GM19023 (cell line): ENCODE results near the gene FARSB.
"Not testable (repeated sequence)": the region's sequence is repeated elsewhere in the genome, so short reads cannot be mapped to it uniquely, and the experiment has no call there.

ENCODE experiments used
- ATAC-seq: cut with Tn5 transposase; IDR thresholded peaks from one replicate; pipeline ENCODE4 v1.9.1; 2021; ENCODE audit warnings: mild to moderate bottlenecking, moderate library complexity; ENCODE audit not compliant: unreplicated experiment

Gene FARSB

DNA sequence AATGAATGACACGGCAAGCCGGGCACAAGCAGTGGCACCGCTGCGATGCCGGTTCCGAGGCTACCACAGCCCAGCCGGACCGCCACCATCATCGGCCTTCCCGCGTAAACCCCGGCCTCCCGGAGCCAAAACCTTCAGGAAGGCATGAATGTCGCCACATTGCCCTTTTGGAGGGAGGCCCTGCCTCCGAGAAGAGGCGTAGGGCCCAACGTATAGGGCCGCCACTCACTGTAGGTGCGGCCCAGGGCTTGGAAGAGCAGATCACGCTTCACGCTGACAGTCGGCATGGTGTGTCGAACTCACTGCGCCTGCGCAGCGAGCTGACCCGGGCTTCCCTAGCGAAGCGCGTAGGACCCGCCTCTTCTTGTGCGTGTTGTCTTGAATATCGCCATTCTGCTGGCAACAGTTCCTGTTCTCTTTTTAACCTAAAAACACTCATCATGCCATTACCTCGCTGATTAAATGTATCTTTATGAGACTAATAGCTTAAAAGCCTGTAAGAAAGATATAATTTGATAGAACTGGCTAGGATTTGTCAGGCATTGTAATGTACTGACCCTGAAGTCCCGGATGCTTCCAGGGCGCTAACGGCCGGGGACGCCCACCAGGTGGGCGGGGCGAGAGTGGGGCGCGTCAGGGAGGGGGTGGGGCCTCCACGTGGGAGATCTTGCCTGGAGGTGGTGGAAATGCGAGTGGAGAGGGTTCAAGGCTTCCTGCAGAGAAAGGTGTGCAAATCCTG, at the start of gene FARSB:
TSS of gene FARSB (minus strand) at position 306 of the 739 bp plus-strand sequence. CDS start at position 287, 19 bp downstream.
- peak; percentile 91 for ATAC-seq

DNA sequence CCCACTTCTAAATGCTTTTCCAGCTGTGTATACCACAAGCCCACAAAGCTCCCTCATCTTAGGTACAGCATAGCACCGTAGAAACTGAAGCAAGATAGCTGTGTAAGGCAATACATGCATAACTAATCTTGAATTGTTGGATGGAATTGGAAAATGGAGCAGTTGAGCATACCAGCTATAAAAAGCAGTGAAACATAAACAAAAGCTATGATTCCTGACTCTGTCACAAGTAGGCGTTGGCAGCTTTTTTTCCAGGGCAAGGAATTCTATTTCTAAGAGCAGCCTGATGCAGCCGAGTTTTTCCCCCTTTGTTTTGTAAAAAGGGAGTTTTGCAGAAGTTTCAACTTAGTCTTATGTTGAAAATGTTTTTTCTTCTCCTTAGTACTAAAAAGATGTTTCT, 48.0 kb upstream of the FARSB start:
- no peak for ATAC-seq

DNA sequence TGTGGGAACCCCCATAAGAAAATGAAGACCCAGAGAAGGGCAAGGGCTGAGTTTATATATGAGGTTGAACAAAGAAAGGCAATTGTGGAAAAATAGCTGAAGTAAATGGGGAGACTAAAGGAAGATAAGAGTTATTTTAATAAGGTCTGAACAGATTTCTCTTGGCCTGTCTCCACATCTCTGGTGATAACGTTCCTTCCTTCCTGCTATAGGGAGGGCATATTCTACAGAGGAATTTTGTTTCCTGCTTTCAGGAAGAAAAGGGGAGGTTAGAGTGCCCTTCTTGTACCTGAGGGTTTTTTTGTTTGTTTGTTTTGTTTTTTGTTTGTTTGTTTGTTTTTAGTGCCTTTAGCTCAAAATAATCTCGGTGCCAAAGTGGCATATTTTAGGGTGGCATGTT, 47.2 kb upstream of the FARSB start:
- no peak for ATAC-seq

DNA sequence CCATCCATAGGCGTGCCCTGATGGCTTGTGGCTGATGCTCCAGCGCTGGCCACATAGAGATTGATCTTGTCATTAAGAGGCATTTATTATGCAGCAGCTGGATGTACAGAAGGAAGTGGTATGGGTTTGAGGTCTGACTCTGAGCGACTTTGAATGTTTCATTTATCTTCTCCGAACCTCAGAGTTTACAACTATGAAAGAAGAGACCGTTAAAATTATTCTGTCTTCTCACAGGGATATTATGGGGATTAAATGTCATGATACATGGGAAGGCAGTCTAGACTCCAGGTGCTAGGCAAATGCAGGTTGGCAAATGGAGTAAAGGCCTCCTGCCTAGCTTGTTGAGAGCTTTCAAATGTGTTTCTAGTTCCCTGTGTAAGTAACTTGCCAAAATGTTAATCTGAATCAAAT, 45.8 kb upstream of the FARSB start:
- no peak for ATAC-seq

DNA sequence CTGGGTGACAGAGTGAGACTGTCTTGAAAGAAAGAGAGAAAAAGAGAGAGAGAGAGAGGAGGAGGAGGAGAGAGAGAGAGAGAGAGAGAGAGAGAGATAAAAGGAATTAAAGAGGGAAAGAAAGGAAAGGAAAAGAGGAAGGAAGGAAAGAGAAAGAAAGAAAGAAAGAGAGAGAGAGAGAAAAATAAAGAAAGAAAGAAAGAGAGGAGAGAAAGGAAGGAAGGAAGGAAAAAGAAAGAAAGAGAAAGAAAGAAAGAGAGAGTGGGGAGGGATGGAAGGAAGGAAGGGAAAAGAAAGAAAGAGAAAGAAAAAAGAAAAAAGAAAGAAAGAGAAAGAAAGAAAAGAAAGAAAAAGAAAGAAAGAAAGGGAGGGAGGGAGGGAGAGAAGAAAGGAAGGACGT, 45.3 kb upstream of the FARSB start:
- ATAC-seq: no peak

DNA sequence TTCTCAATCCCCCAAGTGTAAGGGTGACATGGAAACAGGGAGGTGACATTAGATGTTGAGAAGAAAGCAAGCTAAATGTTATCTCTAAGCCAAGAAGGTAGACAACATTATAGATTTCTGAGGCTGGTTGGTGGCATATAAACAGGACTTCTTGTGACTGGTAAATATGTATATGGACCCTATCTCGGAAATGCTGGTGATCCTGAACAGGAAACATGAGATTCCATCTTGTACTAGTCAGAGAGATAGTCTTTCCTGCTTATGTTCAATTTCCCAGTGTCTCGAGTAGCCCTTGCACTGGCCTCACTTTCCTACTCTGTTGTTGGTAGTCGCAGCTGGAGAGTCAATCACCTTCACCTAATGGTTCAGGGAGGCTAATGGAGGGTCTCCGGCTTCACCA, 42.4 kb upstream of the FARSB start:
- no peak for ATAC-seq

DNA sequence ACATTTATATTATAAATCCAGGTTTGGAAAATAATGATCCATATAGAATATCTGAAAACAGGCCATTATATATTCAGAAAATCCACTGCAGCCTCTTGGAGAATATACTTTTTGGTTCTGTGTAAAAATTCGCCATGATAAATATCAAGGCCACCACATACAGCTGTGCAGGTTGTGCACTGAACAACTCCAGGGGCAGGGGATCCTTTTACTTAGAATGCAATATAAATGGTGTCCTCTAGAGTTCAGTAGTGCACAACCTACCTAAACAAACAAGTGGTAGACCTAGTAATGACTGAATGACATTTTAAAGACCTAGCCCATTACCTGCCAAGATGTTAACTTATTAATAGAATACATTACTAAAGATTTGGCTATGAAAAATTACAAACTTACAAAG, 37.9 kb upstream of the FARSB start:
- no peak for ATAC-seq

DNA sequence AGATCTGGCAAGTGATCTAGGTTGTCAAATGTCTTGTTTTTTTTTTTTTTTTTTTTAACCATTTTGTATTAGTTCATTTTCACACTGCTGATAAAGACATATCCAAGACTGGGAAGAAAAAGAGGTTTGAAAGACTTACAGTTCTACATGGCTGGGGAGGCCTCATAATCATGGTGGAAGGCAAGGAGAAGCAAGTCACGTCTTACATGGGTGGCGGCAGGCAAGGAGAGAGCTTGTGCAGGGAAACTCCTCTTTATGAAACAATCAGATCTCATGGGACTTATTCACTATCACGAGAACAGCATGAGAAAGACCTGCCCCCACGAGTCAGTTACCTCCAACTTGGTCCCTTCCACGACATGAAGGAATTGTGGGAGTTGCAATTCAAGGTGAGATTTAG, 37.5 kb upstream of the FARSB start:
- not testable (repeated sequence) for ATAC-seq

DNA sequence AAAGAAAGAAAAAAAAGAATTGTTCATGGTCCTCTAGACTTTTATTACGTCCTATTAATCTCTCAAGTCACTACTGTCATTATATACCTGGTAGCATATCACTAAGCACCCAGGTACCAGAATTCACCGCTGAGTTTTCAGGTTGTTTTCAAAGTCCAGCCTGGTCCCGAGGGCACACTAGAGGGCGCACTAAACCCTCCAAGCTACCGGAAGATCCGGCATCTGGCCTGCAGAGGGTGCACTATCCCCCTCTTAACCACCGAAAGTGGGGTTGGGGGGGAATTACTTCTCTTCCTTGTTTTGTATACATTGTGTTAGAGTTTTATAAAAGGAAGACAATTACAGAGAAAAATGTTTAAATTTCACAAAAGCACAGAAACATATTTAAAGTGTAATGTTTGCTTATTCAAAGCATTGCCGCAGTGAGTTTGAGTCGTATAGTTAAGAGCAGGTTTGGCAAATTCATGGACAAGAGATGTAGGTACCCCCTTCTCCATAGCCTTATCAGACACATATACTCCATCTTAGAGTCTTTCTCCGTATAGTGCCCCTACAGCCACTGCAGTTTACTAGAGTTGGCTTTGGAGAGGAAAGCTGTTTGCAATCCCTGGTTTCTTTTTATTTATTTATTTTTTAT, 34.8 kb upstream of the FARSB start:
- peak; percentile 98 for ATAC-seq

DNA sequence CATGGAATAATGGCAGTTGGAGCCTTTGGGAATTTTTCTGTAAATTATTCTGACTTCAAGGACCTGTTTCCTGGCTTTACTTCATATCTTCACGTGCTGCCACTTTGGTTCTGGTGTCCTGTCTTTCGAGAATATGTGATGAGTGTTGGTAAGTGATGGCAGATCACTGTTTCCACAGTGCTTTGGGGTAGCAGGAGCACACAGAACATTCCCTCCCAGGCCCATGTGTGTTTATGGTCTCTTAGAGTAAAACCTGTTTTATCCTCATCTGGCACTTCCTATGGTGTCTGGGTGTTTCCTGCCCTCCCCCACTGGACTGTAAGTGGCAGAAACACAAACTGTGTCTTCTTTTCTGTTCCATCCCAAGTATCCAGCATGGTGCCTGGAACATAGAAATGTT, 33.4 kb upstream of the FARSB start:
- no peak for ATAC-seq

DNA sequence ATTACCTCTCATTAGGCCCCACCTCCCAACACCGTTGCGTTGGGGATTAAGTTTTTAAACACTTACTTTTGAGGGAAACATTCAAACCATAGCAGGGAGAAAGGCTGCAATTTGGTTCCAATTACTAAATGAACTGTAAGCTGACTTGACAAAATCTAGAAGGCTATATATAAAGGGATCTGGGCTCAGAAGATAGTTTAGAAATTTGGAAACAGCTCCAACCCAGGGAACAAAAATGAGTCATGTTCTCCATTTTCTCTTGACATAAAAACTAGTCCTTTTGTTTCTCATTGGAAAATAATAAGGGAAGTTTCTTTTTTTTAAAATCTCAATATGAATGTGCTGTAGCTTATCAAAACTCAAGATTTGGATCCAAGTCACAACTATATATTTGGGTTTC, 33.0 kb upstream of the FARSB start:
- ATAC-seq: no peak

DNA sequence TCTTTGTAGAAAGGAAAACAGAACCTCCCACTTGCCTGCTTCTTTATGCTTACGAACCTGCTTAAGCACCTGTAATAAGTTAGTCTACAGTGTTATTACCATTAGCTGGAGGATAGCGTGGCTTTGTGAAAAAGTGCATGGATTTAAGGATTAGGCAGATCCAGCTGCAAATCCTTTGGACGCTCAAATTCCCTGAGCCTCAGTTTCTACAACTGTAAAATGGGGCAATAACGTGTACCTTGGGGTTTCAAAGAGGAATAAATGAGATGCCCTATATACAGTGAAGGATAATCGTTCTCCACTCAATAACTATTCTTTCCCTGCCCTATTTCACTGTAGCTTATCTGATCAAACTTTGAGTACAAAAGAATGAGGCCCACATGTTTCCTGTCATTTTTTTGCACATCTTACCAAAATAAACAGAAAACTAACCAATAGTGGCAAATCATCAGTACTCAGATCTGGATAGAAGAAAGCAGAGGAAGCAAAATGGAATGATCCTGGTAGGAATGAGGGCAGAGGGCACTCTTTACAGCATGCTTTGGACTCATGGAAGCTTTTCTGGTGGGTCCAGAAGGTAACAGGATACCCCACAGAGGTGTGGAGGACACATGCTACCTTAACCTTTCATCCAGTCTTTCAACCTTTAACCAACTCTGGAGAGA, 30.3 kb upstream of the FARSB start:
- no peak for ATAC-seq

DNA sequence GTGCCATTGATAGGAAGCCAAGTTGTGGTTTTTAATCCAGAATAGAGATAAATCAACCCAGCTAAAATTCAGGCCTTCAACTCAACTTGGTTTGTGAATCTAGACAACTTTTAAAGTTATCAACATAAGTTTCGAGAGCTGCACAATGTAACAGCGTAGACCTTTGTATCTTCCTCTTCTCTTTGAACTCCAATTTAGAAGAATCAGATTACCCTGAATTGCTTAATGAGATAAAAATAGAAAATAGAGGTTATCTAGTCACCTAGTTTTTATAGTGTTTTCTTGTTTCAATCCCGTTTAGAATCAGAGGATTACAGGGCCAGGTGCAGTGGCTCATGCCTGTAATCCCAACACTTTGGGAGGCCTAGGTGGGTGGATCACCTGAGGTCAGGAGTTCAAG, 27.9 kb upstream of the FARSB start:
- ATAC-seq: no peak

DNA sequence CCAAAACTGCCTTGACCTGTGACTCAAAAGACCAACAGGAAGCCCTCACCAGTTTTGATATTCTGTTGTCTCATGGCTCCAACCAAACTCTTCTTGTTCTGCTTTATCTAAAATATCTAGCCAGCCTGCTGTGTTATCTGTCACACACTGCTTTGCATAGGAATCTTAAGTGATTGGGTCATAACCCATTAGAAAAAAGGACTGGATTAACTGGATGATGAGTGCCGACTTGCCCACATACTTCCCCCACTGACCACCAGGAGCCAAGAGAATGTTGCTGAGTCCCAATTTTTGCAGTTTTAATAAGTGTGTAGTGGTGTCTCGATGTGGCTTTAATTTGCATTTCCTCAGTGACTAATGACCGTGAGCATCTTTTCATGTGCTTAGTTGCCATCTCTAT, 22.1 kb upstream of the FARSB start:
- ATAC-seq: no peak

DNA sequence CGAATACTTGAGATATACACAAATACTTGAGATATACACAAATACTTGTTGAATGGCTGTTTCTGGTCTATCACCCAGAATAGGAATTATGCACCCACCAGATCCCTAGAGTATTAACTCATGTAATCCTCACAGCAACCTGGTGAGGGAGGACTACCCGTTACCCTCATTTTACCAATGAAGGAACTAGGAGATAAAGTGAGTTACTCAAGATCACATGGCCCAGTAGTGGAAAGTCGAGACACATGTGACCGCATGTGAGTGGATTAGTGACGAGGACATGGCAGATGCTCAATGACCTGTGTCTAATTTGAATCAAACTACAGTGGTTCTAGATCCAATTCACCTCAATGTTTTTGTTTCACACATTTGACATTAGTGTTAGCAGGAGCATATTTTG, 18.0 kb upstream of the FARSB start:
- no peak for ATAC-seq

DNA sequence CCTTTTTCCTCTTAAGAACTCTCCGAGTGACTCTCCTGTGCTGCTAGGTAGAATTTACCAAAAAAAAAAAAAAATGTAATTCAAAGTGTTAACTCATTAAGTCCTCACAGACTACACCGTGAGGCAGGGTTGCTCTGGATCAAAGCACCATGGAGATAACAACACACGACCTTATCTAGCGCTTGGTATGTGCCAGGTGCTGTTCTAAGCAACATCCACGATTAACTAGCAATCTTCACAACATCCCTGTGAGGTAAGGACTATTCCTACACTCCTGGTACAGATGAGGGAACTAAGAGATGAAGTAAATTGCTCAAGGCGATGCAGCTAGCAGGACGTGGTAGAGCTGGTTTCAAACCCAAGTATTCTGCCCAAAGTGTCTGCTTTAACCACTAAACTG, 17.4 kb upstream of the FARSB start:
- no peak for ATAC-seq

DNA sequence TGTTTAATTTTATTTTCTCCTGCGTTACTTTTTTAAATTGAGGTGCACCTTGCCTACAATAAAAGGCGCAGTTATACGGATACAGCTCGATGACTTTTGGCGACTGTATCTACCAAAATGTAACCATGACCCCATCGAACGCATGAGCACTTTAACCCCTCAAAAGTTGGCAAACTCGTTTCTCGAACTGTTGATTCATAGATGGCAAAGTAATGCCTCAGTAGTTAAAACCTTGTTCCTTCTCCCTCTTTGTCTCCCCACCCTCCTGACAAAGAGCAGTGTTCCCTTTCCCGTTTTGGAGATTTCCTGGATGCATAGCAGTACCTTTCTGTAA, 16.1 kb upstream of the FARSB start:
- ATAC-seq: no peak

DNA sequence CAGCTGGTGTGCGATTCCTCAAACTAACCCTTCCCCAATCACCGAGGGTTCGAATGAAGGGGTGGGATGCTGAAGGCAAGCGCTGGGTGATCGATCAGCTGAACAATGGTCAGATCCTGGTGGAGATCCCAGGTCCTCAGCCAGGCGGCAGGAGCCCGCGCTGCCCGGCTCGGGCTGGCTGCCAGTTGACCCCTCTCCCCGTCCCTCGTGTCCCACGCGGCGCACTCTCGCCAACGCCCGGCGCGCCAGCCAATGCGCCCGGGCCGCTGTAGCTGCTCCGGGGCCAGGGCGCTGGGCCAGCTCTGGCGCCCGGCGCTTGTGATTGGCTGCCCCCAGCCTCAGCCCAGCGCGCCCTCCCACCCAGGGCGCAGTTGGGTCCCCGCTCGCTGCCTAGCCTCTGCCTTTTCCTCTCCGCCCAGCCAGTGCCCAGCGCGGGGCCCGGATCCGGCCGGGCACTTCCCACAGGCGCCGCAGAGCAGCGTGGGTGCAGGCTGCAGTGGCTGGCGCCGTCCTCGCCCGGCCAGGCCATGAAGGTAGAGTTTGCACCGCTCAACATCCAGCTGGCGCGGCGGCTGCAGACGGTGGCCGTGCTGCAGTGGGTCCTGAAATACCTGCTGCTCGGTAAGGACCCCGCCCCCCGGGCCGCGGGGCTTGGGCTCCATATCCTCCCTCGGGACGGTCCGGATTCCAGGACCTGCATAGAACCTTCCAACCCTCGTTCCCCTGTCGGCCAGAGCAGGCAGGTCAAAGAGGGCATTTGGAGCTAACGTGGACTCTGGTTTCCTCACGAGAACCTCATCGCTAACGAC, 15.6 kb upstream of the FARSB start, which contains the start of gene MOGAT1:
TSS of gene MOGAT1 (plus strand) at position 400 of the 809 bp plus-strand sequence. CDS start at position 528, 128 bp downstream.
- peak; percentile 54 for ATAC-seq

DNA sequence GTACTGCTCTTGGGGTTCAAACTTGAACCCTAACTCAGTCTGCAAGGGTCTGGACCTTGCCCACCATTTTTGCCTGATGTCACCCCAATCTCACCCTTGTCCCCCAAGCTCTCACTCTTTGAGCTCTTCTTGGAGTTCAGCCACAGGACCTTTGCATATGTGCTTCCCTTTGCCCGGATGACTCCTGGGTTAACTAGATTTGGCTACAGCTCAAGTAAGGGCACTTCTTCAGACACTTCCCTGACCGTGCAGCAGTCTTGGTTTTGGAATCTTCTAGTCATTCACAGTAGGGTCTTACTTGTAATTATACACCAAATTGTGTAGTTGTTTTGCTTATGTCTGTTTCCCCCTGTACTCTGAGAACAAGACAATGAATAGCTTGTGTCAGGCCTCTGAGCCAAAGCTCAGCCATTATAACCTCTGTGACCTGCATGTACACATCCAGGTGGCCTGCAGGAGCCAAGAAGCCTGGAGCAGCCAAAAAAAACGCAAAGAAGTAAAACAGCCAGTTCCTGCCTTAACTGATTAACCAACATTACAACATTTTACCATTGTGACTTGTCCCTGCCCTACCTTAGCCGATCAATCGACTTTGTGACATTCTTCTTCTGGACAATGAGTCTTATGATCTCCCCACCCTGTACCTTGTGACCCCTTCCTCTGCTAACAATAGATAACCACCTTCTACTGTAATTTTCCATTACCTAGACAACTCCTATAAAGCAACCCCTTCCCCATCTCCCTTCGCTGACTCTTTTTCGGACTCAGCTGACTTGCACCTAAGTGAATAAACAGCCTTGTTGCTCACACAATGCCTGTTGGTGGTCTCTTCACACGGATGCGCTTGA, 14.5 kb upstream of the FARSB start:
- no peak for ATAC-seq

DNA sequence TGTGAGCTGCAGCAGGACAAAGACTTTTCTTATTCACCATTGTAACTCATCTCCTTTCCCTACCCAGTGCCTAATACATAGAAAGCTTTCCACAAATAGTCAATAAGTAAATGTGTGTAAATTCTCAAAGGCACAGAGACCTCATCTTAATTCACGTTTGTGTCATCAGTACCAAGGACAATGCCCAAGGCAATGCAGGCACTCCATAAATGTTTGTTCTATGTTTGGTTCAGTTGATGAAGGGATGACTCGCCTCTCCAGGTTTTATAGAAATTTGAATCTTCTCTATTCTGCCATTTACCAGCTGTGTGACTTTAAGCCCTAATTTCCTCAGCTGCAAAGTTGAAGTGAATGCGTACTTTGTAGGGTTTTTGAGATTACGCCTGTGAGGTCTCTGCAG, 13.5 kb upstream of the FARSB start:
- no peak for ATAC-seq
